ENCODE measurements around the gene PSMG2. TPM values are rescaled to one million over a fixed set of nuclear protein-coding genes. Genes with fewer than 3 reads are reported as not detected.

PSMG2 gene
- total and polyA plus RNA-seq, 9 of the 15 experiments (the other 6 are each of a cell fraction or from before 2014, with no cell fraction given) = 59.9 to 271 (median 111) TPM

GRCh38 chr18:12694032-12694431 lies 8.8 kb upstream of the PSMG2 start (continued):
- TF ChIP-seq, protein P1, sequence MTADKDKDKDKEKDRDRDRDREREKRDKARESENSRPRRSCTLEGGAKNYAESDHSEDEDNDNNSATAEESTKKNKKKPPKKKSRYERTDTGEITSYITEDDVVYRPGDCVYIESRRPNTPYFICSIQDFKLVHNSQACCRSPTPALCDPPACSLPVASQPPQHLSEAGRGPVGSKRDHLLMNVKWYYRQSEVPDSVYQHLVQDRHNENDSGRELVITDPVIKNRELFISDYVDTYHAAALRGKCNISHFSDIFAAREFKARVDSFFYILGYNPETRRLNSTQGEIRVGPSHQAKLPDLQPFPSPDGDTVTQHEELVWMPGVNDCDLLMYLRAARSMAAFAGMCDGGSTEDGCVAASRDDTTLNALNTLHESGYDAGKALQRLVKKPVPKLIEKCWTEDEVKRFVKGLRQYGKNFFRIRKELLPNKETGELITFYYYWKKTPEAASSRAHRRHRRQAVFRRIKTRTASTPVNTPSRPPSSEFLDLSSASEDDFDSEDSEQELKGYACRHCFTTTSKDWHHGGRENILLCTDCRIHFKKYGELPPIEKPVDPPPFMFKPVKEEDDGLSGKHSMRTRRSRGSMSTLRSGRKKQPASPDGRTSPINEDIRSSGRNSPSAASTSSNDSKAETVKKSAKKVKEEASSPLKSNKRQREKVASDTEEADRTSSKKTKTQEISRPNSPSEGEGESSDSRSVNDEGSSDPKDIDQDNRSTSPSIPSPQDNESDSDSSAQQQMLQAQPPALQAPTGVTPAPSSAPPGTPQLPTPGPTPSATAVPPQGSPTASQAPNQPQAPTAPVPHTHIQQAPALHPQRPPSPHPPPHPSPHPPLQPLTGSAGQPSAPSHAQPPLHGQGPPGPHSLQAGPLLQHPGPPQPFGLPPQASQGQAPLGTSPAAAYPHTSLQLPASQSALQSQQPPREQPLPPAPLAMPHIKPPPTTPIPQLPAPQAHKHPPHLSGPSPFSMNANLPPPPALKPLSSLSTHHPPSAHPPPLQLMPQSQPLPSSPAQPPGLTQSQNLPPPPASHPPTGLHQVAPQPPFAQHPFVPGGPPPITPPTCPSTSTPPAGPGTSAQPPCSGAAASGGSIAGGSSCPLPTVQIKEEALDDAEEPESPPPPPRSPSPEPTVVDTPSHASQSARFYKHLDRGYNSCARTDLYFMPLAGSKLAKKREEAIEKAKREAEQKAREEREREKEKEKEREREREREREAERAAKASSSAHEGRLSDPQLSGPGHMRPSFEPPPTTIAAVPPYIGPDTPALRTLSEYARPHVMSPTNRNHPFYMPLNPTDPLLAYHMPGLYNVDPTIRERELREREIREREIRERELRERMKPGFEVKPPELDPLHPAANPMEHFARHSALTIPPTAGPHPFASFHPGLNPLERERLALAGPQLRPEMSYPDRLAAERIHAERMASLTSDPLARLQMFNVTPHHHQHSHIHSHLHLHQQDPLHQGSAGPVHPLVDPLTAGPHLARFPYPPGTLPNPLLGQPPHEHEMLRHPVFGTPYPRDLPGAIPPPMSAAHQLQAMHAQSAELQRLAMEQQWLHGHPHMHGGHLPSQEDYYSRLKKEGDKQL (CRISPR knock-in tag; IDR thresholded peaks at IDR 0.05; ENCODE audit: borderline replicate concordance) = no peak
- no peak for TF ChIP-seq C11orf30 (IDR thresholded peaks at IDR 0.05; ENCODE audit: low read depth)
- no peak for TF ChIP-seq SMAD3 (CRISPR knock-in tag; conservative IDR thresholded peaks at IDR 0.05)
- no peak for TF ChIP-seq SMARCC2 (IDR thresholded peaks at IDR 0.05; ENCODE audit: low read depth)
- no peak for TF ChIP-seq SAFB2 (IDR thresholded peaks at IDR 0.05; ENCODE audit: borderline replicate concordance, low read depth, low read length, severe bottlenecking)
- no peak for TF ChIP-seq PCBP2 (IDR thresholded peaks at IDR 0.05; ENCODE audit: low read depth, low read length, poor library complexity, severe bottlenecking)
- TF ChIP-seq ZBTB33 (CRISPR knock-in tag; IDR thresholded peaks at IDR 0.05) = no peak
- no peak for TF ChIP-seq MLX (CRISPR knock-in tag; conservative IDR thresholded peaks at IDR 0.05)
- TF ChIP-seq, protein P2, sequence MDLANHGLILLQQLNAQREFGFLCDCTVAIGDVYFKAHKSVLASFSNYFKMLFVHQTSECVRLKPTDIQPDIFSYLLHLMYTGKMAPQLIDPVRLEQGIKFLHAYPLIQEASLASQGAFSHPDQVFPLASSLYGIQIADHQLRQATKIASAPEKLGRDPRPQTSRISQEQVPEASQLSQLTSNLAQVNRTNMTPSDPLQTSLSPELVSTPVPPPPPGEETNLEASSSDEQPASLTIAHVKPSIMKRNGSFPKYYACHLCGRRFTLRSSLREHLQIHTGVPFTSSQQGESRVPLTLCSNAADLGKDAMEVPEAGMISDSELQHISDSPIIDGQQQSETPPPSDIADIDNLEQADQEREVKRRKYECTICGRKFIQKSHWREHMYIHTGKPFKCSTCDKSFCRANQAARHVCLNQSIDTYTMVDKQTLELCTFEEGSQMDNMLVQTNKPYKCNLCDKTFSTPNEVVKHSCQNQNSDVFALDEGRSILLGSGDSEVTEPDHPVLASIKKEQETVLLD (IDR thresholded peaks at IDR 0.05) = no peak
- no peak for TF ChIP-seq ZNF175 (CRISPR knock-in tag; IDR thresholded peaks at IDR 0.05; ENCODE audit: low read depth)
- no peak for TF ChIP-seq RBM34 (IDR thresholded peaks at IDR 0.05; ENCODE audit: borderline replicate concordance, insufficient read depth, low read length)

Data from K562 (cell line).